ENCODE measurements around the gene CCPG1.

DNA sequence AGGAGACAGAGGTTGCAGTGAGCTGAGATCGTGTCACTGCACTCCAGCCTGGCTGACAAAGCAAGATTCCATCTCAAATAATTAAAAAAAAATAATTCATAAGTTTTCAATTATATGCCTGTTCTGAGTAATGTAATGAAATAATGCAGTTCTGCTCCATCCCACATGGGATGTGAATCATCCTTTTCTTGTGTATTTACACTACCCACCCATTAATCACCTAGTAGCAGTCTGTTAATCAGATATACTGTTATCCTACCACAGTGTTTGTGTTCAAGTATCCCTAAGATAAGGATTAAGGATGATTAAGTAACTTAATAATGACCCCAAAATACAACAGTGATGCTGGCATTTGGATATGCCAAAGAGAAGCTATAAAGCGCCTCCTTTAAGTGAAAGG is 50.4 kb downstream of the CCPG1 start:
- TF ChIP-seq EZH2 (IDR thresholded peaks at IDR 0.05), result no peak
- TF ChIP-seq POLR2AphosphoS5 (IDR thresholded peaks at IDR 0.05; ENCODE audit: borderline replicate concordance, low read depth, low read length), result no peak
- no peak for TF ChIP-seq FOXP2 (optimal IDR thresholded peaks at IDR 0.05; ENCODE audit: control extremely low read depth, extremely low read length, insufficient read depth)

Measured in SK-N-MC (cell line).